Measurements from ENCODE around the gene PHC2.

PHC2 gene

DNA sequence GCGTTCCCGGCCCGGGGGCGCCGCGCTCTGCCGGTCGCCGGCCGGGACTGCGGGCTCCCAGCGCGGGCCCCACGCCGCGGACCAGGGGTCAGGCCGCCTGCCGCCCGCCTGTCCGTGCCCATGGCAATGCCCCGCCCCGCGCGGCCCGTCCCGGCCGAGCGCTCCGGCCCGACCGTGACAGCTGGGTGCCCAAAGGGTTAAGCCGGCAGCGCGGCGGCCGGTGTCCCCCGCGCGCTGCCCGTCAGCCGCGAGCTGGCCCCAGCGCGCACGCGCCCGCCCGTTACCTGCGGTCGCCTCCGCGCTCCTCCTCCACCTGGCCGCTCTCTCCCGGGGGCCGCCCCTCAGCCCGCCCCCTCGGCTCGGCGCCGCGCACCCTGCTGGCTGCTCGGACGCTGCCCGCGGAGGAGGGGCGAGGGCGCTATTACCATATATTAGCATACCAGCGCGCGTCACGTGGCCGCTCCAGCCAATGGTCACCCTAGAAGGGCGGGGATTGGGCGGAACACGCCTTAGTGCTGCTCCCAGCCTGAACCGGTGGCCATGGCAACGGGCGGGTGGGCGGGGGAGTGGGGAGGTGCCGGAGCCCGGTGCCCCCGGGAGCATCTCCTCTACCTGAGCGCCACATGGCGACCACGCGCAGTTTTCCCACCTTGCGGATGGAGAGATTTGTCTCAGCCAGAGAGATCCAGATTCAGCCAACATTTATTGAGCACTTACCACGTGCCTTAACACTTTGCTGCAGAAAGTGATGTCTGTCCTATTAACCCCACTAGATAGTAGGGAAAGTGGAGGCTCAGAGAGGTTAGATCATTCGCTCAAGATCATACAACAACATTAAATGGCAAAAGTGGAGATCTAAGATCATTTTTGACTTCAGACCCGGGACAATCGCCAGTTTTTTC lies at the start of gene PHC2:
Gene PHC2 (minus strand): TSS at position 404 of the 902 bp plus-strand sequence. CDS start 55,556 bp downstream, outside the sequence.
- DNase-seq, result peak; percentile 93 to 96

DNA sequence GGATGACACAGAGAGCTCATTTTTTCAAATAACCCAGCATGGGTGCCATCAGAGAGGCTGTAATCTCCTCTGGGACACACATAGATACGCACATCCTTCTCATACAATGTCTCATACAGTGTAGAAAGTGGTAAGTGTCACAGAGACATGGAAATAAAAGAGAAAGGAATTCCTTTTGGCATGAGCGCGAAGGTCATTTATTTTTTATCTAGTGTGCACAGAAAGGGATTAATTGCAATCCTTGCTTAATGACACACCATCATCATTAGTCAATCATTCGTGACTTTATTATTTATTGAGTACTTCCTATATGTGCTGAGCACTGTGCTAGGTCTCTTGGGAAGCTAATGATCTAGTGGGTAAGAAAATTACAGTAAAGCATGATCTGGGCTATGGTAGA lies 46.6 kb upstream of the PHC2 start:
- no peak for DNase-seq

- no peak for DNase-seq
Observed at GRCh38 chr1:33473900-33474299, 43.0 kb upstream of the PHC2 start.

- DNase-seq, result peak; percentile 86 to 88
Observed at GRCh38 chr1:33472269-33472980, 41.5 kb upstream of the PHC2 start, which contains the start of gene ZSCAN20. Gene ZSCAN20 (plus strand): TSS chr1:33472645. CDS start chr1:33479289, 6,644 bp downstream.

DNA sequence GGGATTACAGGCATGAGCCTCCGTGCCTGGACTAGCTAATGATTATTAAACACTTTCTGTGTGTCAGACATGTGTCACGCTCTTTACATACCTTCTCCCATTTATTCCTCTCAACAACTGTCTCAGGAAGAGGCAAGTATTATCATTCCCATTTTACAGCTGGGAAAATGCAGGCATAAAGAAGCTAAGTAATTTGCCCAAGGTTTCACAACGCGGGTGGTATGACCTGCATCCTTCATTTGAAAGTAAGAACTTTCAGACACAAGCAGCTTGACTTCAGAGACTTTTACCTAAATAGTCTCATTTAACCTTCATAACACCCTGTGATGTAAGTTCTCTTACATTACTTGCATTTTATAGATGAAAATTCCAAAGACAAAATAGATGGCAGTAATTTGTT lies 40.5 kb upstream of the PHC2 start:
- DNase-seq, result no peak

DNA sequence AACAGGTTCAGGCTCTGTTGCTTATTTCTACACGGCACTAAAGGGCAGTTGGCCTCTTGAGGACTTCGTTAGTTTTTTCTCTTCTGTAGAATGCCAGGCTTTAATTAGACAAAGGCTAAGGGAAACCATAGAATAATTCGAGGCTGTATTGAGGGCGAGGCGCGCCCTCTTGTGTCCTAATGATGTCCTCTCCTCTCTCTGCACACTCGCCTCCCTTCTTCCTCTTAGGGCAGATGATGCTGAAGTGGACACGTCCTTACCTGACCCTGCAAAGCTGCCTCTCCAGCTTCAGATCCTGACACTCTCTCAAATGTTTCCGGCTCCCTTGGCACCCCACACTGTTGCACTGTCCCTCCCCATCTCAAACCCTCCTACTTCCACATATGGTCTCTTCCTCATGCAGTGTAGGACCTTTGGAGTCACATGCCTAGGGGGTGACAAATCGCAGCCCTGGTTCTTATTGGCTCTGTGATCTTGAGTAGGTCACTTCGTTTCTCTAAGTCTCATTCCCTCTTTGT lies 39.7 kb upstream of the PHC2 start:
- DNase-seq, result peak; percentile 59 to 64

DNA sequence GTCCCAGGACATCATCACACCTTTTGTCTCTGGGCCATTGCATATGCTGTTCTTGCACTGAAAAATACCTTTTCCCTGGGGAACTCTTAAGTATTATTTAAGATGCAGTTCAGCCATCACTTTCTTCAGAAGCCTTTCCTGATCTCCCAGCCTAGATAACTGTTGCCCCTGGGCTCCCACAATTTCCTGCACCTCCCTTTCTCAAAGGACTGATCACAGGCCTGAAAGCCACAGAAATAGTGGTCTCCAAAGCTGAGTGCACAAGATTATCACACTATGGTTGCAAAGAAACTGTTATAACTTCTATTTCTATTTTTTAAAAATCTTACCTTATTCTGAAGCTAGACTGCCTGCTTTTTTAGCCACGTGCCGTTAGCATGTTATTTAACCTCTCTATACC lies 38.8 kb upstream of the PHC2 start:
- no peak for DNase-seq

DNA sequence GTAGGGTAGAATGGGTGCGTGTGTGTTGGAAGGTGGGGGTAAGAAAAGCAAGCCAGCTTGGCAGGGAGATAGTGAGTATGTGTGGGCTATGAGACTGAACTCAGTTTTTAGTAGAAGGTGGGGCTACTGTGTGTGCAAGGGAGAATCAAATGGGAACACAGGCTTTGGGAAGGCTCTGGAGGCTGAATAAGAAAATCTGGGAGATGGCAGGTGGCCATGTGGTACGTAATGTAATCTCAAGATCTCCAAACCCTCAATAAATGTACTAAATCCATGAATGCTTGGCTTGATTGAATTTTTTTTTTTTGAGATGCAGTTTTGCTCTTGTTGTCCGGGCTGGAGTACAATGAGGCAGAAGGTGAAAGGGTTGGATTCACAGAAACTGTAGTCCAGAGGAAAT lies 38.1 kb upstream of the PHC2 start:
- no peak for DNase-seq

DNA sequence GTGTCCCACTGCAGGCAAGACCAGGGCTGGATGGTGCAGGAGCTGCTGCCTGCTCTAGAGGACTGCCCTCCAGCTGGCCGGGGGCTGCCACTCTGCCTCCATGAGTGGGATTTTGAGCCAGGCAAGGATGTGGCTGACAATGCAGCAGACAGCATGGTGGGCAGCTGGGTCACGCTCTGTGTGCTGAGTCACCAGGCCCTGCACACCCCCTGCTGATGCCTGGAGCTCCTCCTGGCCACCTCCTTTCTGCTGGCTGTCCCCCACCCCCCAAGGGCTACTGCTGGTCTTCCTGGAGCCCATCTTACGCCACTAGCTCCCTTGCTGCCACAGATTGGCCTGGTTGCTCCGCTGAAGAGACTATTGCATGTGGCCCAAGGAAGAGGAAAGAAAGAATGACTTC lies 37.6 kb upstream of the PHC2 start:
- DNase-seq, result no peak

- no peak for DNase-seq
Observed at GRCh38 chr1:33468011-33468410, 37.1 kb upstream of the PHC2 start.

DNA sequence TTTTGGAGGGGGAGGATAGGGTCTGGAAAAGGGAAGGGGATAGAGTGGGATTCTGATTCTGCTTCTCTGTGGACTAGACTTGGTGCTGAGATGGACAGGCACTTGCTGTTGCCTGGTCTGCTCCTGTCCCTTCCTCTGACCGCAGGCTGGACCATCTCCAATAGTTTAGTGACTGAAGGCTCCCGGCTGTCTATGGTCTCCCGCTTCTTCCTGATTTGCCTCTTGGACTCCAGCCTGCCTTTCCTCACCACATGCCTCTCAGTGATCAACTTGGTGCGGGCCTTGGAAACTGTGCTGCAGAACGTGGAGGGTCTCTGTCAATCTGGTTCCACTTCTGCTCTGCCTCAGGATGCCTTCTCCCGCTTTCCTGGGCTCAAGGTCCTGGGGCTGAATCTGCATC lies 35.3 kb upstream of the PHC2 start:
- DNase-seq, result no peak

DNA sequence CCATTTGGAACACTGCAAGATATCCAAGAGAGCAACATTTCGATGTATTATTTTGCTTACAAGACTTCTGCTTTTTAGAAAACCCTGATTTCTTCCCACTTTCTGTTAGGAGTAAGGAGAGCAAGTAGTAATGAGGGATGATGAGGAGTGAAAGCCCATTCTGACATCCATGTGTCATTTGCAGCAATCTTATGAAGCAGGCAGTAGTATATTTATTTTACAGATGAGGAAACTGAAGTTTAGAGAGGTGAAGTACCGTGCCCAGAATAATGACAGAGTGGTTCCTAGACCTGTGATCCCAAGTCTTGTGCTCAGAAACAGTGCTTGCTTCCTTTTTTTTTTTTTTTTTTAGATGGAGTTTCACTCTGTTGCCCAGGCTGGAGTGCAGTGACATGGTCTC lies 34.4 kb upstream of the PHC2 start:
- DNase-seq, result no peak

DNA sequence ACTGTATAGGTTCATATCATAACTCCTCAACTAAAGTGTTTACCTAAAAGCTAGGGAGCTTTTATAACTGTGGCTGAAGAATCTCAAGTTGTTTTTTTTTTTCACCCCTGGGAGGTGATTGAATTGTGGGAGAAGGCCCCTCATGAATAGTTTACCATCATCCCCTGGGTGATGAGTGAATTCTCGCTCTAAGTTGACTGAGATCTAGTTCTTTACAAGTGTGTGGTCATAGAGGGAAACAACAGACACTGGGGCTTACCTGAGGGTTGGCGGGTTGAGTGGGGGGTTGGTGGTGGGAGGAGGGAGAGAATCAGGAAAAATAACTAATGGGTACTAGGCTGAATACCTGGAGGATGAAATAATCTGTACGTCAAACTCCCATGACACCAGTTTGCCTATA lies 33.7 kb upstream of the PHC2 start:
- DNase-seq, result no peak

DNA sequence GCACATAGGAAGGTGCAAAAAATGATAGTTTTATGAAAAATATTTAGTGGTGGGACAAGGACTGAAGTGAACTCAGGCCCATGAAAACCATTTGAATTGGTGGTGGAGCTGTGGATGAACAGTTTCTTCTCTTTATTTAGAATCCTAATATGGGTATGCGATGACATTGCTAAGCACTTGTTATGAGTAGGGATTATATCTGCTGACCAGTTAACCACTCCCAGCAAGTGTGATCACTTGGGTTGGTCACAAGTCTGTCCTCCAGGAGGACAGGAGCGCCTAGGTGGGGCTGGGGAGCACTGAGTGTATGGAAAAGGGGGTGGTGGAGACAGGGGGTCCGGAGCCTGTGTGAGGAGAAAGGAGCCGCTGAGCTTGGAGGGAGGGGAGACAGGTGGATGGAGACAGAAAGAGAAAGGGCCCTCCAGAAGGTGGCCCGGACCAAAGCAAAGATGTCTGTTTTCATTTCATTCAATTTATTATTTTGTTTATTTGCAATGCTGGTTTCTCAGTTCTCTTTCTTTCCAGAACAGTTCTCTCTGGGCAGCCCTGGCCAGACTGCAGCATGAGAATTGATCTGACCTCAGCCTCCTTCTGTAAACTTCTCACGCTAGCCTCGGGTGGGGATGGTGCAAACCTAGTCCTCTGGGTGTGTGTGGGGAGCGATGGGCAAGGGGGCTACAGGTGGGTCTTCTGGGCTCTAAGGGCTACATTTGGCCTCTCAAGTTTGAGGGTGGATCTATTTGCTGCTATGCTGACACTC lies 31.7 kb upstream of the PHC2 start:
- no peak for DNase-seq

DNA sequence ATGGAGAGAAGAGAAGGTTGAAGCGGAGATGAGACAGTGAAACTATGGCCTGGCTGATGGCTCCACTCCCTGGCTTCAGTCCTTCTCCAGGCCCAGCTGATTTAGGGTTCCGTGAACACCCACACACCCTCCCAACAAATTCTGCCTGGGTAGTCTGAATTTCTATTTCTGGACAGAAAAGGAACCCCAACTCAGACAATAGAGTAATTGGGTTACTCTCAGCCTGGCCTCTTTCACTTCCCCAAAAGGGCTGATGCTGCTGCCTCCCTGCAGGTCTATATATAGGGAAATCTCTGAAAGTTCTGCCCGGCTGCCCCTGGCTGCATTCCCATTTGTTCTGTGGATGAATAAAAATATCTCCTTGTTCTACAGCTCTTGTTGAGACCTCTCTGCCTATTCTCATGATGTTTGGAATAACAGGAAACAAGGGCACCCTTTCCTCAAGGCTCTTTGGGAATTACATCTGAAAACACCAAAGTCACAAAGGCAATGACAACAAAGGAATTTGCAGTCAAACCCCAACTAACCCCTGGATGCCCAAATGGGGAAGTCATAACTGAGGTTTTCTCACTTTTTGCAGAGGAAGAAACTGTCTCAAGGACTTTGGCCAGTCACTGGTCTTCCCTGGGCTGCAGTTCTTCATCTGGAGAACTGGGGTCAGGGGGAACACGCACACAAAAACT lies 30.2 kb upstream of the PHC2 start:
- peak in 1 of 2 donors; percentile 40 for DNase-seq

- no peak for DNase-seq
Observed at GRCh38 chr1:33460144-33460543, 29.2 kb upstream of the PHC2 start.

- no peak for DNase-seq
Observed at GRCh38 chr1:33459691-33460090, 28.8 kb upstream of the PHC2 start.

GRCh38 chr1:33456502-33456886 lies 25.6 kb upstream of the PHC2 start:
- DNase-seq, result no peak

GRCh38 chr1:33455539-33456501 lies 24.9 kb upstream of the PHC2 start:
- peak; percentile 42 to 43 for DNase-seq

- DNase-seq, result no peak
Observed at GRCh38 chr1:33454646-33455282, 23.9 kb upstream of the PHC2 start.

DNA sequence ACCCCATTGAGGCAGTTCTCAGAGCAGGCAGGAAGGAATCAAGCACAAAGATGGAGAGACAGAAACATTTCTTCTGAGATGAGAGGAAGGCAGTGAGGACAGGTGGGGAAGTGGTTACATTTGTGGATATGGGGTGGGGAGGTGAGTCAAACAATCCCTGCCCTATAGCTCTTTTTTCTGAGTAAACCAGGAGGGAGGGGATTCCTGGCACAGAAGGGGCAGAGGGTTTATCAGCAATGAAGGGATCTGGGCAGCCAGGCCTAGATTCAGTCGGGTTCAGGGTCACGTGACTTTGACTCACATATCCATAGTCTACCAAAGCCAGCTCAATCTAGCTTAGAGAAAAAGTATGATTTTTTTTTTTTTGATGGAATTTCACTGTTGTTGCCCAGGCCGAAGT lies 15.7 kb upstream of the PHC2 start:
- no peak for DNase-seq
